H1 (cell line): ENCODE measurements around the gene KCNAB2. TPM values are rescaled to one million over a fixed set of nuclear protein-coding genes. Genes with fewer than 3 reads are reported as not detected.

Experiments
- SUZ12 ChIP-seq: fragments of 200-600 bp; sonication (generic); IDR thresholded peaks from 2 replicates; pipeline ENCODE4 v1.6.1; 2012; ENCODE audit warnings: mild to moderate bottlenecking, inconsistent platforms, low read length, moderate library complexity, mixed read lengths
- polyA plus RNA-seq, 7 experiments: library from polyadenylated mRNA; depleted of rRNA in 3 of 7; stranded (reverse) in 5 of 7; unstranded in 2 of 7; fragments of >200 nt in 5 of 7; fragments of 200-250 nt in 2 of 7; gene quantifications; 1 replicate in 5 of 7; 2 replicates in 1 of 7; 4 replicates in 1 of 7; pipeline versions ENCODE4 v1.2.1 to v1.2.3, GENCODE V29; 2011 to 2013; ENCODE audit warnings: missing spikeins in 2 of 7, mixed read lengths in 2 of 7
- total RNA-seq: library from RNA; stranded (reverse); fragmentation: NEBNext Ultra II Directional; extraction: Animal tissue kit (Norgen Biotek cat#: 25700); gene quantifications from 2 replicates; pipeline ENCODE4 v1.2.1, GENCODE V29; 2021
- TF ChIP-seq, protein P1 (sequence below): fragments of 300-600 bp; sonication (generic); IDR thresholded peaks from 2 replicates; pipeline ENCODE4 v1.7.1; 2012; ENCODE audit warnings: low read length, moderate library complexity, mild to moderate bottlenecking, inconsistent platforms; ENCODE audit not compliant: insufficient replicate concordance

KCNAB2 gene
- total and polyA plus RNA-seq, 2 of the 8 experiments (the other 6 are each of a cell fraction or from before 2014, with no cell fraction given): 4.5 to 7.0 TPM

DNA sequence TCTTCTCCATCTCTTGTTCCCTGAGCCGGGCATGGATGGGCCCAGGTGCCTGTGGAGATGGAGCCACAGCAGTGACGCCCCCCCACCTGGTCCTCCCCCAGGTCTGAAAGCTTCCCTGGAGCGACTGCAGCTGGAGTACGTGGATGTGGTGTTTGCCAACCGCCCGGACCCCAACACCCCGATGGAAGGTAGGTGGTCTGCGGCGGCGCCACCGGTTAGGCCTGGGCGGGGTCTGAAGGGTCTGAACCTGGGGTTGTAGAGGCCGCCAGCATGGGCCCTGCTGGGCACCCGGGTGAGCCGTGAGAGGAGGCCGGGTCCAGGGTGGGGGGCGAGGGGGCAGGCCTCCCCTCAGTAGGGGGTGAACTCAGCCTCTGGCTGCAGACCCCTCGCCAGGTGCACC lies 44.6 kb downstream of the KCNAB2 start (continued):
- TF ChIP-seq, protein P1, sequence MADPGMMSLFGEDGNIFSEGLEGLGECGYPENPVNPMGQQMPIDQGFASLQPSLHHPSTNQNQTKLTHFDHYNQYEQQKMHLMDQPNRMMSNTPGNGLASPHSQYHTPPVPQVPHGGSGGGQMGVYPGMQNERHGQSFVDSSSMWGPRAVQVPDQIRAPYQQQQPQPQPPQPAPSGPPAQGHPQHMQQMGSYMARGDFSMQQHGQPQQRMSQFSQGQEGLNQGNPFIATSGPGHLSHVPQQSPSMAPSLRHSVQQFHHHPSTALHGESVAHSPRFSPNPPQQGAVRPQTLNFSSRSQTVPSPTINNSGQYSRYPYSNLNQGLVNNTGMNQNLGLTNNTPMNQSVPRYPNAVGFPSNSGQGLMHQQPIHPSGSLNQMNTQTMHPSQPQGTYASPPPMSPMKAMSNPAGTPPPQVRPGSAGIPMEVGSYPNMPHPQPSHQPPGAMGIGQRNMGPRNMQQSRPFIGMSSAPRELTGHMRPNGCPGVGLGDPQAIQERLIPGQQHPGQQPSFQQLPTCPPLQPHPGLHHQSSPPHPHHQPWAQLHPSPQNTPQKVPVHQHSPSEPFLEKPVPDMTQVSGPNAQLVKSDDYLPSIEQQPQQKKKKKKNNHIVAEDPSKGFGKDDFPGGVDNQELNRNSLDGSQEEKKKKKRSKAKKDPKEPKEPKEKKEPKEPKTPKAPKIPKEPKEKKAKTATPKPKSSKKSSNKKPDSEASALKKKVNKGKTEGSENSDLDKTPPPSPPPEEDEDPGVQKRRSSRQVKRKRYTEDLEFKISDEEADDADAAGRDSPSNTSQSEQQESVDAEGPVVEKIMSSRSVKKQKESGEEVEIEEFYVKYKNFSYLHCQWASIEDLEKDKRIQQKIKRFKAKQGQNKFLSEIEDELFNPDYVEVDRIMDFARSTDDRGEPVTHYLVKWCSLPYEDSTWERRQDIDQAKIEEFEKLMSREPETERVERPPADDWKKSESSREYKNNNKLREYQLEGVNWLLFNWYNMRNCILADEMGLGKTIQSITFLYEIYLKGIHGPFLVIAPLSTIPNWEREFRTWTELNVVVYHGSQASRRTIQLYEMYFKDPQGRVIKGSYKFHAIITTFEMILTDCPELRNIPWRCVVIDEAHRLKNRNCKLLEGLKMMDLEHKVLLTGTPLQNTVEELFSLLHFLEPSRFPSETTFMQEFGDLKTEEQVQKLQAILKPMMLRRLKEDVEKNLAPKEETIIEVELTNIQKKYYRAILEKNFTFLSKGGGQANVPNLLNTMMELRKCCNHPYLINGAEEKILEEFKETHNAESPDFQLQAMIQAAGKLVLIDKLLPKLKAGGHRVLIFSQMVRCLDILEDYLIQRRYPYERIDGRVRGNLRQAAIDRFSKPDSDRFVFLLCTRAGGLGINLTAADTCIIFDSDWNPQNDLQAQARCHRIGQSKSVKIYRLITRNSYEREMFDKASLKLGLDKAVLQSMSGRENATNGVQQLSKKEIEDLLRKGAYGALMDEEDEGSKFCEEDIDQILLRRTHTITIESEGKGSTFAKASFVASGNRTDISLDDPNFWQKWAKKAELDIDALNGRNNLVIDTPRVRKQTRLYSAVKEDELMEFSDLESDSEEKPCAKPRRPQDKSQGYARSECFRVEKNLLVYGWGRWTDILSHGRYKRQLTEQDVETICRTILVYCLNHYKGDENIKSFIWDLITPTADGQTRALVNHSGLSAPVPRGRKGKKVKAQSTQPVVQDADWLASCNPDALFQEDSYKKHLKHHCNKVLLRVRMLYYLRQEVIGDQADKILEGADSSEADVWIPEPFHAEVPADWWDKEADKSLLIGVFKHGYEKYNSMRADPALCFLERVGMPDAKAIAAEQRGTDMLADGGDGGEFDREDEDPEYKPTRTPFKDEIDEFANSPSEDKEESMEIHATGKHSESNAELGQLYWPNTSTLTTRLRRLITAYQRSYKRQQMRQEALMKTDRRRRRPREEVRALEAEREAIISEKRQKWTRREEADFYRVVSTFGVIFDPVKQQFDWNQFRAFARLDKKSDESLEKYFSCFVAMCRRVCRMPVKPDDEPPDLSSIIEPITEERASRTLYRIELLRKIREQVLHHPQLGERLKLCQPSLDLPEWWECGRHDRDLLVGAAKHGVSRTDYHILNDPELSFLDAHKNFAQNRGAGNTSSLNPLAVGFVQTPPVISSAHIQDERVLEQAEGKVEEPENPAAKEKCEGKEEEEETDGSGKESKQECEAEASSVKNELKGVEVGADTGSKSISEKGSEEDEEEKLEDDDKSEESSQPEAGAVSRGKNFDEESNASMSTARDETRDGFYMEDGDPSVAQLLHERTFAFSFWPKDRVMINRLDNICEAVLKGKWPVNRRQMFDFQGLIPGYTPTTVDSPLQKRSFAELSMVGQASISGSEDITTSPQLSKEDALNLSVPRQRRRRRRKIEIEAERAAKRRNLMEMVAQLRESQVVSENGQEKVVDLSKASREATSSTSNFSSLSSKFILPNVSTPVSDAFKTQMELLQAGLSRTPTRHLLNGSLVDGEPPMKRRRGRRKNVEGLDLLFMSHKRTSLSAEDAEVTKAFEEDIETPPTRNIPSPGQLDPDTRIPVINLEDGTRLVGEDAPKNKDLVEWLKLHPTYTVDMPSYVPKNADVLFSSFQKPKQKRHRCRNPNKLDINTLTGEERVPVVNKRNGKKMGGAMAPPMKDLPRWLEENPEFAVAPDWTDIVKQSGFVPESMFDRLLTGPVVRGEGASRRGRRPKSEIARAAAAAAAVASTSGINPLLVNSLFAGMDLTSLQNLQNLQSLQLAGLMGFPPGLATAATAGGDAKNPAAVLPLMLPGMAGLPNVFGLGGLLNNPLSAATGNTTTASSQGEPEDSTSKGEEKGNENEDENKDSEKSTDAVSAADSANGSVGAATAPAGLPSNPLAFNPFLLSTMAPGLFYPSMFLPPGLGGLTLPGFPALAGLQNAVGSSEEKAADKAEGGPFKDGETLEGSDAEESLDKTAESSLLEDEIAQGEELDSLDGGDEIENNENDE: no peak
- TF ChIP-seq SUZ12: no peak
